NCI-H510A (cell line): ENCODE results near the gene POM121C.
"Not testable (repeated sequence)": the region's sequence is repeated elsewhere in the genome, so short reads cannot be mapped to it uniquely, and the experiment has no call there.

Experiments used
- DNase-seq: peaks from one replicate; lab custom pipeline; 2025; lab: John Stamatoyannopoulos, UW

POM121C gene

GRCh38 chr7:75423481-75423880 lies 62.6 kb downstream of the POM121C start:
- DNase-seq = not testable (repeated sequence)

GRCh38 chr7:75421798-75422710 lies 64.0 kb downstream of the POM121C start:
- not testable (repeated sequence) for DNase-seq

- DNase-seq = not testable (repeated sequence)
Measured at GRCh38 chr7:75420152-75420551, 65.9 kb downstream of the POM121C start.

DNA sequence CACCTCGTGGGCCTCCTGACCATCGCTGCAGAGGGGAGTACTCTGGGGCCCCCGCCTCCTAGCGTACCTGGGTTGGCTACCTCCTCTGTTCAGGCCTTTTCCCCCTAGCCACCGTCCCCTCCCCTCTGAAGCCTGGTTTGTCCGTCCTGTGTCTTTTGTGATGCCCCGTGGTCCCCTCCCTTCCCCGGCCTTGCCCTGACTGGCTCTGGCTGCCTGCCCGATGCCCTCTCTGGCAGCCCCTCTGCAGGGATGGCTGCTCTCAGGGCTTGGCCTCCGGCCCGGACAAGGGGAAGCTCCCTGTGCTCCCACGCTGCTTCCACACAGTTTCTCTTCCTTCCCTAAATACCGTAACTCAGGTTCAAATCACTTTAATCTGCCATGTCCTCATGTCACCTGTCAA lies 66.4 kb downstream of the POM121C start:
- not testable (repeated sequence) for DNase-seq

GRCh38 chr7:75419210-75419609 lies 66.9 kb downstream of the POM121C start:
- not testable (repeated sequence) for DNase-seq

GRCh38 chr7:75418292-75418858 lies 67.7 kb downstream of the POM121C start:
- not testable (repeated sequence) for DNase-seq

DNA sequence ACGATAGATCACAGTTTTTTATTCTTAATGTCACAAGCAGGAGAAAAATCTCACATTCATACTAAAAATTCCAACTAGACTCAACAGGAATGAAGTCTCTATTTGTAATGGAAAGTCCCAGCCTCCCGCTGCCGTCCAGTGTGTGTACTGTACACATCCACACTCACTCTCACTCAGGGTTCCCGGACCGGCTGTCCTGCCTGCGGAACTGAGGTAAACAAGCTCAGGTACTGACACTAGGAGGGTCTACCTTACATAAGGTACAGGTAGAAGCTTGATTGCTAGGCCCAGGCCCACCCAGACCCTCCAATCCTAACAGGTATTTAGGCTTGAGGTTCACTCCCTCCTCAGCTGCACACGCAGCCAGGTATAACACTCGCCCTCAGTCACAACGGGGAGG lies 69.3 kb downstream of the POM121C start:
- DNase-seq = not testable (repeated sequence)

- DNase-seq = not testable (repeated sequence)
Measured at GRCh38 chr7:75415829-75416373, 70.2 kb downstream of the POM121C start.

- not testable (repeated sequence) for DNase-seq
Measured at GRCh38 chr7:75415428-75415817, 70.7 kb downstream of the POM121C start.

- not testable (repeated sequence) for DNase-seq
Measured at GRCh38 chr7:75414708-75415427, 71.2 kb downstream of the POM121C start.

- not testable (repeated sequence) for DNase-seq
Measured at GRCh38 chr7:75414204-75414603, 71.9 kb downstream of the POM121C start.

GRCh38 chr7:75410823-75411173 lies 75.3 kb downstream of the POM121C start:
- DNase-seq = not testable (repeated sequence)

DNA sequence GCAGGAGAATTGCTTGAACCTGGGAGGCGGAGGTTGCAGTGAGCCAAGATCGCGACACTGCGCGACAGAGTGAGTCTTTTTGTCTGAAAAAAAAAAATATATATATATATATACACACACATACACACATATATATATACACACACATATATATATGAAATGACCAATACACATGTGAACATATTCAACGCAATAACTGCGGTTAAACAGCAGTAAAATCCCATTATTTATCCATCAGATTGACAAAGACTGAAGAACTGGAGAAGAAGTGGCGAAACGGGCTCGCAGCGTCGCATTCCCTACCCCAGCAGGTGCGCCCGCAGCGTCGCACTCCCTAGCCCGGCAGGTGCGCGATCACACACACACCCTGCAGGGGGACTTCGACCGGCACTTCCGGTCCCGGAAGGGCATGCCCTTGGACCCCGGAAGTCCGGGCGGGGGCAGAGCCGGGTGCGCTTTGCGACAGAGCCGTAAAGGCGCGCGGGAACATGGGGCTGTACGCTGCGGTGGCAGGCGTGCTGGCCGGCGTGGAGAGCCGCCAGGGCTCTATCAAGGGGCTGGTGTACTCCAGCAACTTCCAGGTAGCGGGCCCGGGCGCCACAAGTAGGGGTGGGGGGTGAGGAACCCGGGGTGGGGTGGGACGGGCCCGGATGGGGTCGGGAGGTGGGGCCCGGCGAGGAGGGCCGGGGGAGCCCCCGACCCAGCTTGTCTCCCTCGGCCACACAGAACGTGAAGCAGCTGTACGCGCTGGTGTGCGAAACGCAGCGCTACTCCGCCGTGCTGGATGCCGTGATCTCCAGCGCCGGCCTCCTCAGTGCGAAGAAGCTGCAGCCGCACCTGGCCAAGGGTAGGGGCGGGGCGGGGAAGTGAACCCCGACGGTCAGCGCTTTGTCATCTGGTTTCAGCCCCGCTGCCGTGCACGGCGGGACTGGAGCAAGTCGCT lies 75.9 kb downstream of the POM121C start:
- not testable (repeated sequence) for DNase-seq

GRCh38 chr7:75404663-75405062 lies 81.4 kb downstream of the POM121C start:
- not testable (repeated sequence) for DNase-seq

- DNase-seq = not testable (repeated sequence)
Measured at GRCh38 chr7:75403455-75404443, 82.3 kb downstream of the POM121C start.

DNA sequence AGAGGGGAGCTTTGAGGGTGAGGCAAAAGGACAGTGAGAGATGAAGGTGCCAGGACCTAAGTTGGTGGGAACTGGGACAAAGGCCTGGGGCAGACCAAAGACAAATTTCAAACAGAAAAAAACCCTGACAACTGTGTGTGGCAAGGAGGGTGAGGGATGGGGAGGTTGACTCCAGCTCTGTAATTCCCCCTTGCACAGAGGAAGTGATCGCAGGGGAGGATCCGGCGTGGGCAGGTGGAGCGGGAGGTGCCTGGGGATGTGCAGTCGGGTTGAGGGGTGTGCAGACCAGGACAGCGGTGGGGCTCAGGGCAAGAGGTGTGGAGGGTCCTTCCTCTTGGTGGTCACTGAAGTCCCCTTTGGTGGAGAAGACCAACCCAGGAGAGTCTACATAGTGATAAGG lies 85.5 kb downstream of the POM121C start:
- DNase-seq = not testable (repeated sequence)

- not testable (repeated sequence) for DNase-seq
Measured at GRCh38 chr7:75398771-75399700, 87.1 kb downstream of the POM121C start.

GRCh38 chr7:75397865-75398264 lies 88.2 kb downstream of the POM121C start:
- not testable (repeated sequence) for DNase-seq

GRCh38 chr7:75395329-75395728 lies 90.8 kb downstream of the POM121C start, which contains the start of gene TRIM73:
TSS of gene TRIM73 (plus strand) at chr7:75395629. CDS start at chr7:75398934, 3,305 bp downstream.
- DNase-seq = not testable (repeated sequence)
